HepG2 (cell line): ENCODE data around the gene EPB42. TPM values are rescaled to one million over a fixed set of nuclear protein-coding genes. Genes with fewer than 3 reads are reported as not detected.

Experiments used
- ATAC-seq: fragments of 200-7000 bp; cut with Tn5 transposase; 3 replicates; pipeline ENCODE4 v1.9.1; 2020; ENCODE audit warnings: mild to moderate bottlenecking, moderate library complexity
- BruUV-seq: library from RNA; stranded (reverse); fragments of 400-500 nt; replicated peaks from 2 replicates; lab custom pipeline; 2021; lab: Mats Ljungman, UMichigan
- CTCF ChIA-PET: fragments of 300-600 bp; formaldehyde crosslinking; extraction: SDS; loops from one replicate; lab custom pipeline; 2021; ENCODE audit warnings: low total read pairs, inconsistent platforms, low intra/inter-chr PET ratio; lab: Yijun Ruan, JAX
- POLR2A ChIA-PET: fragments of 350-600 bp; sonication (Branson Sonifier 250); formaldehyde crosslinking; loops from one replicate; lab custom pipeline; 2020; ENCODE audit warnings: antibody characterized with exemption, inconsistent platforms; lab: Yijun Ruan, JAX
- DNase-seq: peaks from one replicate; pipeline ENCODE4 v3.0.0-alpha.2; 2015; ENCODE audit warnings: low spot score
- FAIRE-seq: peaks from 3 replicates; lab custom pipeline; 2011; peaks lifted over from hg19 to GRCh38; lab: Jason Lieb, UNC
- H2AFZ ChIP-seq: one replicate; pipeline ENCODE4 v1.6.1; 2011; ENCODE audit warnings: low read length, inconsistent platforms
- H3K27ac ChIP-seq: fragments of 300-600 bp; 3 replicates; pipeline ENCODE4 v1.8.0; 2011; ENCODE audit warnings: mixed run types, mild to moderate bottlenecking, mixed read lengths, low read length, inconsistent platforms; ENCODE audit not compliant: insufficient read depth; ENCODE audit errors: extremely low read length
- H3K27me3 ChIP-seq, 2 experiments: fragments of 200-600 bp in 1 of 2; 2 replicates in 1 of 2; 3 replicates in 1 of 2; pipeline versions ENCODE4 v1.6.0 to v1.8.0; 2011; ENCODE audit warnings: low read length in 2 of 2, mild to moderate bottlenecking in 2 of 2, moderate library complexity in 2 of 2, inconsistent platforms in 1 of 2; ENCODE audit not compliant: insufficient read depth in 2 of 2, control insufficient read depth in 1 of 2
- H3K36me3 ChIP-seq, 2 experiments: fragments of 200-600 bp in 1 of 2; replicated peaks in 1 of 2; 2 replicates in 1 of 2; 3 replicates in 1 of 2; pipeline versions ENCODE4 v1.5.1 to v1.8.0; 2011; ENCODE audit warnings: low read length in 2 of 2, inconsistent platforms in 1 of 2; ENCODE audit not compliant: insufficient read depth in 2 of 2, control insufficient read depth in 1 of 2
- H3K4me1 ChIP-seq: 2 replicates; pipeline ENCODE4 v1.5.1; 2012; ENCODE audit warnings: low read length, inconsistent platforms; ENCODE audit not compliant: insufficient read depth
- H3K4me2 ChIP-seq: 2 replicates; pipeline ENCODE4 v1.6.0; 2011; ENCODE audit warnings: low read depth, low read length, inconsistent platforms
- H3K4me3 ChIP-seq, 3 experiments: fragments of 200-600 bp in 1 of 3; sonication (generic), shearing (Covaris generic) in 1 of 3; replicated peaks in 1 of 3; 2 replicates each; pipeline ENCODE4 v1.5.1; 2011 to 2016; ENCODE audit warnings: low read length in 3 of 3, inconsistent platforms in 2 of 3, low read depth in 2 of 3, mild to moderate bottlenecking in 2 of 3, control low read depth in 1 of 3, mixed read lengths in 1 of 3; ENCODE audit not compliant: insufficient read depth in 1 of 3
- H3K79me2 ChIP-seq: one replicate; pipeline ENCODE4 v1.6.1; 2011; ENCODE audit warnings: low read length, inconsistent platforms; ENCODE audit not compliant: insufficient read depth
- H3K9ac ChIP-seq: 2 replicates; pipeline ENCODE4 v1.6.0; 2011; ENCODE audit warnings: mild to moderate bottlenecking, low read depth, low read length, inconsistent platforms; ENCODE audit not compliant: insufficient read depth
- H3K9me3 ChIP-seq: 2 replicates; pipeline ENCODE4 v1.5.1; 2012; ENCODE audit warnings: mild to moderate bottlenecking, low read length
- H4K20me1 ChIP-seq: 2 replicates; pipeline ENCODE4 v1.6.0; 2011; ENCODE audit warnings: inconsistent platforms, mild to moderate bottlenecking, low read length, moderate library complexity; ENCODE audit not compliant: insufficient read depth
- NFE2 ChIP-seq: sonication (generic); formaldehyde crosslinking; IDR thresholded peaks from 2 replicates; pipeline ENCODE4 v1.4.0; 2020; ENCODE audit warnings: missing genetic modification reagents
- TCF12 ChIP-seq, 2 experiments: fragments of 450-650 bp in 1 of 2; sonication (generic) in 1 of 2; formaldehyde crosslinking in 1 of 2; IDR thresholded peaks; 2 replicates each; pipeline versions ENCODE4 v1.6.1 to v1.8.0; 2017 to 2022; ENCODE audit warnings: antibody characterized with exemption in 1 of 2, mild to moderate bottlenecking in 1 of 2, missing genetic modification reagents in 1 of 2, moderate library complexity in 1 of 2
- ZNF124 ChIP-seq: sonication (generic); formaldehyde crosslinking; IDR thresholded peaks from 2 replicates; pipeline ENCODE4 v1.4.0; 2020; ENCODE audit warnings: missing genetic modification reagents
- ZNF460 ChIP-seq: sonication (generic); formaldehyde crosslinking; IDR thresholded peaks from 2 replicates; pipeline ENCODE4 v1.5.1; 2020; ENCODE audit warnings: missing genetic modification reagents, mild to moderate bottlenecking, borderline replicate concordance
- WGBS: methylation state at CpG from one replicate; pipeline ENCODE4 v1.1.6; 2017; ENCODE audit warnings: low lambda C conversion rate; 5-methylcytosine and 5-hydroxymethylcytosine counted together
- in situ Hi-C: cut with HindIII; loops from 2 replicates; pipeline ENCODE4 v1.10.0; 2017; ENCODE audit warnings: low pct_unique_long_range_greater_than_20kb; ENCODE audit not compliant: extremely low pct_ligation_motif_present
- intact Hi-C: fragments of 100-400 bp; cut with micrococcal nuclease; formaldehyde crosslinking; loops from one replicate; pipeline ENCODE4 v1.10.0; 2022; ENCODE audit not compliant: unreplicated experiment
- polyA plus RNA-seq, 8 experiments: library from polyadenylated mRNA; depleted of rRNA in 3 of 8; stranded (reverse) in 7 of 8; unstranded in 1 of 8; fragments of >200 nt; fragmentation: Illumina TruSeq in 4 of 8; extraction: Trizol in 4 of 8; gene quantifications; 2 replicates each; pipeline versions ENCODE4 v1.2.1 to v1.2.3, GENCODE V29; 2011 to 2016; ENCODE audit warnings: low read depth in 4 of 8, missing spikeins in 1 of 8, mixed read lengths in 1 of 8; ENCODE audit not compliant: insufficient read depth in 1 of 8
- total RNA-seq, 5 experiments: library from RNA; depleted of rRNA; stranded (reverse); fragments of >200 nt; fragmentation: Illumina TruSeq; extraction: Trizol; gene quantifications; 2 replicates each; pipeline ENCODE4 v1.2.3, GENCODE V29; 2016; ENCODE audit warnings: low read depth in 1 of 5
- TF ChIP-seq, protein P1 (sequence below): sonication (generic); formaldehyde crosslinking; IDR thresholded peaks from 2 replicates; pipeline ENCODE4 v1.4.0; 2020; ENCODE audit warnings: missing genetic modification reagents, borderline replicate concordance

The EPB42 gene
- total and polyA plus RNA-seq, 2 of the 13 experiments (the other 11 are each of a cell fraction or from before 2014, with no cell fraction given) = not detected

DNA sequence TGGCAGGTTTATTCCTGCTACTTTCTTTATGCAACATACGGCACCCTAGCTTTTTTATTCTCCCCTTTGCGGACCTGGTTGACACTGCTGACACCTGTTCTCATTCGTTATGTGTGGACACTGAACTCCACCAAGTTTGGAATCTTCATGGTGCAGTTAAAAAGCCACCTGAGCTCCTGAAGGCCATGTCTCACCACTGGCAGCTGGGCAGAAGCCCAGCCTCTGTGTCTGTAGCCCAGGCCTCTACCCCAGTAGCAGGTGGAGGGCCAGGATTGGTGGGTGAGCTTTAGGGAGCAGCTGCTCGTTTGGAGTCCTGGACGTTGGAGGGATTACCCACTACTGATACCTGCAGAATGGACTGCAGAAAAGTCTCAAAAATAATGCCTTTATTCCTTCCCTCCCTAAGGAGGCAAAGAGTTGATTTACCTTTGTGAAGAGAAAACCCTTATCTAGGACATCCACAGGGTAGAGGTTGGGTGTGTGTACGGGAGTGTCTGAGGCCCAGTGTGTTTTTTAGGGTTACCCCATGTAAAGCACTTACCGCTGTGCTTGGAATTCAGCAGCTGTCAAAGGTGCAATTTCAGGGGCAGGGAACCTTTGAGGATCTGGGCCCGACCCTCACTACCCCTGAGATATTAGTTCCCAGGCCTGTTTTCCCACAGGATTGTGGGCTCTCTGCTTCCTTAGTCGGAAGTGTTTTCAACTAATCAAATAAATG, 36.3 kb downstream of the EPB42 start:
- TF ChIP-seq, protein P1, sequence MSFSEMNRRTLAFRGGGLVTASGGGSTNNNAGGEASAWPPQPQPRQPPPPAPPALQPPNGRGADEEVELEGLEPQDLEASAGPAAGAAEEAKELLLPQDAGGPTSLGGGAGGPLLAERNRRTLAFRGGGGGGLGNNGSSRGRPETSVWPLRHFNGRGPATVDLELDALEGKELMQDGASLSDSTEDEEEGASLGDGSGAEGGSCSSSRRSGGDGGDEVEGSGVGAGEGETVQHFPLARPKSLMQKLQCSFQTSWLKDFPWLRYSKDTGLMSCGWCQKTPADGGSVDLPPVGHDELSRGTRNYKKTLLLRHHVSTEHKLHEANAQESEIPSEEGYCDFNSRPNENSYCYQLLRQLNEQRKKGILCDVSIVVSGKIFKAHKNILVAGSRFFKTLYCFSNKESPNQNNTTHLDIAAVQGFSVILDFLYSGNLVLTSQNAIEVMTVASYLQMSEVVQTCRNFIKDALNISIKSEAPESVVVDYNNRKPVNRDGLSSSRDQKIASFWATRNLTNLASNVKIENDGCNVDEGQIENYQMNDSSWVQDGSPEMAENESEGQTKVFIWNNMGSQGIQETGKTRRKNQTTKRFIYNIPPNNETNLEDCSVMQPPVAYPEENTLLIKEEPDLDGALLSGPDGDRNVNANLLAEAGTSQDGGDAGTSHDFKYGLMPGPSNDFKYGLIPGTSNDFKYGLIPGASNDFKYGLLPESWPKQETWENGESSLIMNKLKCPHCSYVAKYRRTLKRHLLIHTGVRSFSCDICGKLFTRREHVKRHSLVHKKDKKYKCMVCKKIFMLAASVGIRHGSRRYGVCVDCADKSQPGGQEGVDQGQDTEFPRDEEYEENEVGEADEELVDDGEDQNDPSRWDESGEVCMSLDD (CRISPR knock-in tag) = no peak
- no peak for TF ChIP-seq TCF12 (IDR thresholded peaks at IDR 0.05)
- TF ChIP-seq TCF12 (CRISPR knock-in tag; IDR thresholded peaks at IDR 0.05) = no peak
- no peak for TF ChIP-seq NFE2 (CRISPR knock-in tag)
- TF ChIP-seq ZNF124 = no peak
- TF ChIP-seq ZNF460 = no peak
- TF ChIP-seq, all 625 proteins: peak for 0
- no peak; the same call in 2 of the 3 replicates for ATAC-seq
- Histone ChIP-seq H3K36me3 (peaks cover 3 to 19% of the 10 kb centered on the region in 2 experiments; a peak in 2 of 5 replicates), H3K4me3 (peak overlapping the region in 1 of 3 experiments; percentile 86; a peak in 1 of 6 replicates), H3K9ac (no peak overlapping the region), H3K4me1 (peaks cover 10% of the 10 kb centered on the region), H3K9me3 (no peaks in the 10 kb centered on the region), H3K4me2 (peak overlapping the region; percentile 89; the same call in 1 of the 2 replicates), H3K27ac (no peak overlapping the region), H4K20me1 (no peaks in the 10 kb centered on the region), H3K27me3 (no peaks in the 10 kb centered on the region), H2AFZ (no peak overlapping the region), H3K79me2 (no peaks in the 10 kb centered on the region)
- in situ Hi-C loops = no loop called here
- POLR2A ChIA-PET = interaction anchor here (1.0 kb wide), 1 partner anchor 9 kb away, joined by 4 read pairs; no protein-coding TSS in a partner anchor
- CTCF ChIA-PET = interaction anchor here (1.1 kb wide), 1 partner anchor 101 kb away, joined by 3 read pairs; no protein-coding TSS in a partner anchor
- 84% methylated on average over 9 of the region's 9 CpGs for WGBS
- no peak for DNase-seq
- intact Hi-C loops = loop anchor here (5.0 kb wide), 1 partner anchor 77 kb away; the partner anchor contains the start of gene UBR1
- no TSS peak for BruUV-seq
- no peak for FAIRE-seq
